Central memory CD8-positive, alpha-beta T cell (primary cell): Measurements from ENCODE around the gene NUB1.
A peak's percentile ranks its signal among the peaks of the same experiment; 100 is the strongest.

Source experiments
- ATAC-seq: fragments of 150-1000 bp; cut with Tn5 transposase; replicated peaks from 2 replicates; pipeline ENCODE4 v1.10.0; 2022; ENCODE audit warnings: mild to moderate bottlenecking, moderate FRiP score, moderate number of reproducible peaks; ENCODE audit not compliant: poor library complexity, severe bottlenecking; ENCODE audit errors: extremely low read depth
- DNase-seq, 2 donors: peaks; one replicate each; pipeline ENCODE4 v3.0.0; 2021; ENCODE audit warnings: low spot score in 2 of 2
- H3K27ac Mint-ChIP-seq: one replicate; pipeline ENCODE4 v1.8.0; 2022; ENCODE audit warnings: low read depth, mild to moderate bottlenecking, moderate library complexity, mixed read lengths
- H3K27me3 Mint-ChIP-seq: one replicate; pipeline ENCODE4 v1.8.0; 2022; ENCODE audit warnings: mixed read lengths
- H3K36me3 Mint-ChIP-seq: one replicate; pipeline ENCODE4 v1.8.0; 2022; ENCODE audit warnings: mild to moderate bottlenecking, moderate library complexity, mixed read lengths; ENCODE audit not compliant: insufficient read depth
- H3K4me1 Mint-ChIP-seq: one replicate; pipeline ENCODE4 v1.8.0; 2022; ENCODE audit warnings: mixed read lengths
- H3K4me3 Mint-ChIP-seq: one replicate; pipeline ENCODE4 v1.8.0; 2022; ENCODE audit warnings: mild to moderate bottlenecking, moderate library complexity, mixed read lengths
- H3K9me3 Mint-ChIP-seq: one replicate; pipeline ENCODE4 v1.8.0; 2022; ENCODE audit warnings: mixed read lengths

NUB1 gene

DNA sequence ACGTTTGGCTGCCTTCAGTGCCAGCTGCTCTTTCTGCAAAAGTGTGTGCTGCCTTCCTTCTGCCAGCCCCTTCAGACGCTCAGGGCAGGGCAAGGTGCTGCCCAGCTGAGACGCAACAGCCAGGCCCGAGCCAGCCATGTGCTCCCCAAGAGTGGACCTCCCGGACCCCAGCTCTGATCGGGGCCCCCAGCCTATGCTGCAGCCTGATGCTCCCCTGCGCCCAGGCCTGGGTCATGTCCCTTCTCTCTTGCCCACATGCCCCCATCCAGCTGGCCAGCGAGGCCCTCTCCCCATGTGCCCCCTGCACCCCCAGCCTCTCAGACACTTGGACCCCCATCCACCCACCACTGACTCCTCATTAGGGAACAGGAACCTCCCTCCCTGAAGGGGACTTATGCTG lies 50.4 kb downstream of the NUB1 start:
- no peaks in the 10 kb centered on the region for H3K36me3 Mint-ChIP-seq
- ATAC-seq (no peak), DNase-seq (no peak)
- no peak overlapping the region for H3K27ac Mint-ChIP-seq
- H3K4me1 Mint-ChIP-seq = no peaks in the 10 kb centered on the region
- H3K4me3 Mint-ChIP-seq = no peak overlapping the region
- no peaks in the 10 kb centered on the region for H3K9me3 Mint-ChIP-seq
- peaks cover 10% of the 10 kb centered on the region for H3K27me3 Mint-ChIP-seq

DNA sequence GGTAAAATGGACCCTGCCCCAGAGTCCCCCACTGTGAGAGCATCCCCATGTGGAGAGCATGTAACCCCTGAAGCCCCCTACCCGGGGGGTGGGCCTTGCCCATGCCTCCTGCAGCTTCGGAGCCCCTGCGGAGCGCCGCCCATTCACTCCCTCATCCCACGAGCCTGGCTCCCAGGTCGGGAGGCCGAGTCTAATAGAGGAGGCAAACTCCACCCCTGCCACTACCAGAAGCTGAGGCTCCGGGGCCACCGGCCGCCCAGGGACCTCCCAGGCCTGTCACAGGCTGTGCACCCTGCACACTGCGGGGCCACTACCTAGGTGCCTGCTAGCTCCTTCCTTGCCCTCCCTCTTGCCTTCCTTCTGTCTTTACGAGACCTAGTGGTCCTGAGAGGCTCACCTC lies 50.8 kb downstream of the NUB1 start:
- Mint-ChIP-seq H3K27ac (no peak overlapping the region), H3K9me3 (no peaks in the 10 kb centered on the region), H3K36me3 (no peaks in the 10 kb centered on the region), H3K4me1 (no peaks in the 10 kb centered on the region), H3K4me3 (no peak overlapping the region), H3K27me3 (peaks cover 10% of the 10 kb centered on the region)
- ATAC-seq (no peak), DNase-seq (no peak)

DNA sequence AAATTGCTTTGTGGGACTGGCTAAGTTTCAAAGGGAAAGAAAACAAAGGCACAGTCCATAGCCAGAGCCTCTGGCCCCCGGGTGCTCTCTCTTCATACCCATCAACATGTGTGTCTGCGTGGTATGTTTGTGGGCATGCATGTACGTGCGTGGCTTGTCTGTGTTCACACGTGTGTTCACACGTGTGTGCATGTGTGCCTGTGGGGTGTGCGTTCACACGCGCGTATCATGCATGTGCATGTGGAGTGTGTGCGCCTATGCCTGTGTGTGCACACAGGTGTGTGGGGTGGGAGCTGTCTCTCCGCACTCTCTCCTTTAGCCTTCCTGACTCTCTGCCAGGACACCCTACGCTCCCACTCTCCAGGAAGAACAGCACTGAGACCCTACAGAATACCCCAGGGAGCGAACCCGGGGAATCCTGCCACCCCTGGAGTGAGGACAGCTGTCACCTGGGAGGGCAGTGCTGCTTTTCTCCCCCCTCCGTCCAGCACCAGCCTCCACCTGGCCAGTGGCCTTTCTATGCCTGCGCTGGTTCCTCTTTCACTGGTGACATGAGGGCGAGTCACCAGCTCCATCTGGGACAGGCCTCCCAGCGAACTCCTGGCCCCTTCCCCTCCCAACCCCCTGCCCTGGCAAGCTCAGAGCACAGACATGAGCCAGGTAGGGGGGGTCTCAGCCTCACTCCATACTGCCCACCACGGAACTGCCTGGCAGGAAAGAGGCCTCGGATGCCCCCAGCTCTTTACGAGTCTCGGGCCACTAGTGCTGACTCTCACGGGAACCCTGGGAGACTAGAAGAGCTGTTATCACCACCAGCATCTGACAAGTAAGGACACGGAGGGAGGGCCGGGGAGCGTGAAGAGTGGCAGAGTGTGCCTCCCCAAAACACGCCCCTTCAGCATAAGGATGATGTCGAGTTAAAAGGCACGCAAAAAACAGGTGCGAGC lies 51.7 kb downstream of the NUB1 start:
- ATAC-seq (no peak), DNase-seq (no peak)
- no peak overlapping the region for H3K27ac Mint-ChIP-seq
- H3K36me3 Mint-ChIP-seq = peaks cover 2% of the 10 kb centered on the region
- H3K9me3 Mint-ChIP-seq = no peaks in the 10 kb centered on the region
- H3K4me3 Mint-ChIP-seq = no peak overlapping the region
- H3K4me1 Mint-ChIP-seq = peaks cover 6% of the 10 kb centered on the region
- peaks cover 10% of the 10 kb centered on the region for H3K27me3 Mint-ChIP-seq

DNA sequence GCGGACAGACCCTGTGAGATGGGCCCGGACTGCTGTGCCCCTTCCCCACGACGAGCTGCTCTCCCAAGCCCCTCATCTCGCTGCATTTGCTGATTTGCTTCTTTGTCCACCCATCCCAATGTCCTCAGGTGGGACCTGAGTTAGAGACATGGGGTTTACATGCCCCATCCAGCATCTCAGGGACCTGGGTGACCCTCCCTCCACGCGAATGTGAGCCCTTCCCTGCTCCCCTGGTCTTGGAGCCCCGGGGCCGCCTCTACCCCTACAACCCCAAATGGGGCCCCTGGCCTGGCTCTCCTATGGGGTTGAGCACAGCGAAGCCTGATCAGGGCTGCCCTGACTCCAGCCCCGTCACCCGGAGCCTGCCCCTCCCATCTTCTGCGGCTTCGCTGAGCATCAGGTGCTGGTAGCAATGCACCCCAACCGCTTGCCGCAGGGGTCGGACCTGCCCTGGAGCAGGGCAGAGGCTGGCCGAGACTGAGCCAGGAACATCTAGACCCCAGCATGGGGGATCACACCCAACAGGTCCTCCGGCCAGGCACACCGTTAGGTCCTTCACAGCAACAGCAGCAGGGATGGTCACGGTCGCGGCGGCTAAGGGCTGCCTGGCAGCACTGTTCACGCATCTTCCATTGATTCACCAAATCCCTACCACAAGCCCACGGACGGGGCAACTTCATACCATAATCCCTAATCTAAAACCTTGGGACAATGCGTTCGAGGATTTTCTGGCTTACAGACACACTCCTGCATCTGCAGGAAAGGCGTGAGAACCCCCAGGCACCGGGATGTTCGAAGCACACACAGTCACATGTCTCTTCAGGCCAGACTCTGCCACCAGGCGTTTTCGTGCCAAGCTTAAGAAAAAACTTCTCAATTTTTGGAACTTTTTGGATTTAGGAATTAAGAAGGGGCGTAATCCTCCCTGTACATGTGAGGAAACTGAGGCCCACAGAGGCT lies 52.7 kb downstream of the NUB1 start:
- Mint-ChIP-seq H3K4me3 (no peak overlapping the region), H3K9me3 (no peaks in the 10 kb centered on the region), H3K4me1 (peaks cover 6% of the 10 kb centered on the region), H3K36me3 (peaks cover 2% of the 10 kb centered on the region), H3K27ac (no peak overlapping the region), H3K27me3 (peaks cover 10% of the 10 kb centered on the region)
- ATAC-seq = no peak
- no peak for DNase-seq

DNA sequence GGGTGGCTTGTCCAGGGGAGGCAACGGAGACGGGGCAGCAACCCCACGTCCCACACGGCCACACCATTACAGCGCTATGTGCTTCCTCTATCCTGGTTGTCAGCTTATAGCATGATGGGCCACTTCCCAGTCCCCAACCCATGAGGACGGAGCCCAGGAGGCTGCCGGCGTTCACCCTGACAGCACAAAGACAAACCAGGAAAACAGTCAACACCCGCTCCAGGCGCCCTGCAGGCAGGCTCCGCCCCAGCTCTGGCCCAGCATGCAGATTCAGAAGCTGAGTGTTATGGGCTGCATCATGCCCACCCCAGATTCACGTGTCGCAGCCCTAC lies 53.4 kb downstream of the NUB1 start:
- ATAC-seq (no peak), DNase-seq (no peak)
- H3K36me3 Mint-ChIP-seq = peaks cover 2% of the 10 kb centered on the region
- H3K27me3 Mint-ChIP-seq = peaks cover 4% of the 10 kb centered on the region
- H3K4me3 Mint-ChIP-seq = no peak overlapping the region
- no peak overlapping the region for H3K27ac Mint-ChIP-seq
- peaks cover 6% of the 10 kb centered on the region for H3K4me1 Mint-ChIP-seq
- H3K9me3 Mint-ChIP-seq = no peaks in the 10 kb centered on the region

DNA sequence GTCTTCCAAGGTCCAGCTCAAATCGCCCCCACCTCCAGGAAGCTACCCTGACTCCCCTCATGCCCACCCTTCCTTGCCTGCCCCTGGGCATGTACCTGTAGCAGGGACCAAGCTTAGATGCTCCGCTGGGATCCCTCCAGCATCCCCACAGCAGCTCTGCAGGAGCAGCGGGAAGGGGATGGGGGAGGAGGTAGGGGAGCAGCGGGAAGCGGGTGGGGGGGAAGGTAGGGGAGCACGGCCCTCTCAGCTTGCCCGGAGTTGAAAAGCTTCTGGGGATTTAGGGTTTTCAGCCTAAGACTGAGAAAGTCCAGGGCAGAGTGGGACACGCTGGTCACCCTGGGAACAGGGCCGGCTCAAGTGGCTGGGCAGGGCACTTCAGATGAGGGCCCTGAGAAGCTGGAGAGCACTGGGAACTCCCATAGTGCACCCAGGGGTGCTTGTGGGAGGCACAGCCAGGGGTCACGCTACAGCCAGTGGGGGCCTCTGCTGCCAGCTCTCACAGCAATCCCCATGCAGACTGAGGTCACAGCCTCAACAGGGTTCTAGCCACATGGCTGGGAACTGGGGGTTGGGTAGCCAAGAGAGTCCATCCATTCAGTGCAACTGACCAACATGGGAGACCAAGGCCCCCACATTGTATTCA lies 54.8 kb downstream of the NUB1 start:
- no peaks in the 10 kb centered on the region for H3K9me3 Mint-ChIP-seq
- DNase-seq (no peak), ATAC-seq (no peak)
- H3K4me1 Mint-ChIP-seq = peaks cover 6% of the 10 kb centered on the region
- no peak overlapping the region for H3K4me3 Mint-ChIP-seq
- H3K27me3 Mint-ChIP-seq = no peaks in the 10 kb centered on the region
- no peak overlapping the region for H3K27ac Mint-ChIP-seq
- peaks cover 2% of the 10 kb centered on the region for H3K36me3 Mint-ChIP-seq

DNA sequence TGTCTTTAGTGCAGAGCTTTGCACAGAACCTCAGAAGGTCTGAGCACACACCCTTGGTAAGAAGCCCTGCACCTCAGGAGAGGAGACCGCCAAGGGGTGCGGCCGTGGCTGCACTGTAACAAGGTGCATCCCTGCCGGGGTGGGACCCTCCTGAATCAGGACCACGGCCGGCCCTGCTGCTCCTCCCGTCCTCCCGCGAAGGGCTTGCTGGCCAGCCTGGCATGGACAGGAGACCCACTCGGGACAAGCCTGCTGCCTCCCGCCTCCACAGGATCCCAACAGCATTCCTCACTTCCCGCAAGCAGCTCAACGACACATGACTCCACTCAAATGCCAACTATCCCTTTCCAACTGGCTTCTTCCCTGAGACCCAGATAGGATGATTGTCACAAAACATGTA lies 55.4 kb downstream of the NUB1 start:
- H3K36me3 Mint-ChIP-seq = peaks cover 2% of the 10 kb centered on the region
- H3K27me3 Mint-ChIP-seq = no peaks in the 10 kb centered on the region
- no peak for DNase-seq
- no peak for ATAC-seq
- no peak overlapping the region for H3K4me3 Mint-ChIP-seq
- no peaks in the 10 kb centered on the region for H3K9me3 Mint-ChIP-seq
- H3K27ac Mint-ChIP-seq = no peak overlapping the region
- H3K4me1 Mint-ChIP-seq = peaks cover 6% of the 10 kb centered on the region

DNA sequence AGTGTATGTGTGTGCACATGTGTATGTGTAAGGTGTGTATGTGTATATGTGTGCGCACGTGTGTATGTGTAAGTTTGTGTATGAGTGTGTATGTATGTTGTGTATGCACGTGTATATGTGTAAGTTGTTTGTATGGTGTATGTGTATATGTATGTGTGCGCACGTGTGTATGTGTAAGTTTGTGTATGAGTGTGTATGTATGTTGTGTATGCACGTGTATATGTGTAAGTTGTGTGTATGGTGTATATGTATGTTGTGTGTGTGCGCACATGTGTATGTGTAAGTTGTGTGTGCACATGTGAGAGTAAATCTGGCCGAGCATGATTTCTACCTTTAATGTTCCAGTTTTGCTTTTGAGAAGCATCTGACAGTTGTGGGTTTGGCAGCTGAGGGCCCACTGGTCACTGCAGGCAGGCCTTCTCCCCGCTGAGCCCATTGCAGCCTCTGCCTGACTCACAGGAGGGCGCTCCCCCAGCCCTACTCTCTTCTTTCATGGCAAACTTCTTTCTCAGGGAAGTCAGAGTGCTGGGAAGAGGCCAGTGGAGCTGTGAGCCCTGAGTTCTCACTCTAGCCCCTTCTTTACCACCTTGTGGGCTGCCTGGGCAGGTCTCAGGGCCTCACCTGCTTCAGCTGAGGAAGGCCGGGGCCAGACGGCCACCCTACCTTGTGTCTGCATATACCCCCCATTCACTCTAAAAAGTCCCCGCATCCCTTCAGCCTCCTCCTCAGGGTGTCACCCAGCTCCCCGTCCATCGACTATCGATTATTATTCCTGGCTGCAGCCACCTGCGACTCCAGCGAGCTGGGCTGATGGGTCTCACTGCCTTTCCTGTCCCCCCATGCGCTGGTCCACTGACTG lies 57.1 kb downstream of the NUB1 start:
- H3K27ac Mint-ChIP-seq = no peak overlapping the region
- H3K36me3 Mint-ChIP-seq = peaks cover 2% of the 10 kb centered on the region

DNA sequence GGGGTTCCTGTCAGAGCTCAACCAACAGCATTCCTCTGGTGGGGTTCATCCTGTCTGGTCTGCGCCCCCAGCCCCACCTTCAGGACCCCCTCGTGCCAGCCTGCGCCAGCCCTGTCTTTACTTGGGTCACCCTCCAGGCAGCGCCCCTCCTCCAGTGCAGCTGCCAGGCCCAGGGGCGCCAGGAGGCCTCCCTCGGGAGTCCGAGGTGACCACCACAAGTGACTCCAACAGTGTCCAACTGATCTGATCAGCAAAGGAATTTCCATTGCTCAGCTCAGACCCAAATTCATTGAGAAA lies 57.6 kb downstream of the NUB1 start:
- ATAC-seq (no peak), DNase-seq (no peak)
- H3K27me3 Mint-ChIP-seq = no peaks in the 10 kb centered on the region
- H3K9me3 Mint-ChIP-seq = no peaks in the 10 kb centered on the region
- H3K27ac Mint-ChIP-seq = no peak overlapping the region
- peaks cover 6% of the 10 kb centered on the region for H3K4me1 Mint-ChIP-seq
- H3K4me3 Mint-ChIP-seq = no peak overlapping the region
- H3K36me3 Mint-ChIP-seq = peaks cover 3% of the 10 kb centered on the region

More for the DNA sequence above, 57.1 kb downstream of the NUB1 start:
- H3K4me1 Mint-ChIP-seq = peaks cover 6% of the 10 kb centered on the region
- DNase-seq (no peak), ATAC-seq (no peak)
- H3K4me3 Mint-ChIP-seq = no peak overlapping the region
- H3K27me3 Mint-ChIP-seq = no peaks in the 10 kb centered on the region
- no peaks in the 10 kb centered on the region for H3K9me3 Mint-ChIP-seq

DNA sequence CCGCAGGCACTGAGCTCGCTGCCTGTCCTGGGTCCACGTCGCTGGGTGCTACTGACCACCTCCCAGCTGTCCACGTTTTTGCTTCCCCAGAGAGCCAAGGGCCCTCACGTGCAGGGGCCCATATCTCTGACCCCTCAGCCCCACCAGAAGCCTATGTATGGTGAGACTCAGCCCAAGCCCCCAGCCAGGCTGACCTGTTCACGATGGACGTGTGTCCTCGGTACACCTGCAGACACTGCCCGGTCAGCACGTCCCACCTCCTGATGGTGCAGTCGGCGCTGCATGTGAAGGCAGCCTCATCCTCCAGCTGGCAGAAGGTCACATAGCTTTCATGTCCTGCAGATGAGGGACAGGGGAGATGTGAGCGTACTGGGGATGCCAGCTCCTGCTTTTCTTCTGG lies 58.3 kb downstream of the NUB1 start:
- Mint-ChIP-seq H3K27ac (no peak overlapping the region), H3K27me3 (no peaks in the 10 kb centered on the region), H3K9me3 (no peaks in the 10 kb centered on the region), H3K4me3 (no peak overlapping the region), H3K36me3 (peaks cover 3% of the 10 kb centered on the region), H3K4me1 (peaks cover 6% of the 10 kb centered on the region)
- ATAC-seq (no peak), DNase-seq (no peak)

DNA sequence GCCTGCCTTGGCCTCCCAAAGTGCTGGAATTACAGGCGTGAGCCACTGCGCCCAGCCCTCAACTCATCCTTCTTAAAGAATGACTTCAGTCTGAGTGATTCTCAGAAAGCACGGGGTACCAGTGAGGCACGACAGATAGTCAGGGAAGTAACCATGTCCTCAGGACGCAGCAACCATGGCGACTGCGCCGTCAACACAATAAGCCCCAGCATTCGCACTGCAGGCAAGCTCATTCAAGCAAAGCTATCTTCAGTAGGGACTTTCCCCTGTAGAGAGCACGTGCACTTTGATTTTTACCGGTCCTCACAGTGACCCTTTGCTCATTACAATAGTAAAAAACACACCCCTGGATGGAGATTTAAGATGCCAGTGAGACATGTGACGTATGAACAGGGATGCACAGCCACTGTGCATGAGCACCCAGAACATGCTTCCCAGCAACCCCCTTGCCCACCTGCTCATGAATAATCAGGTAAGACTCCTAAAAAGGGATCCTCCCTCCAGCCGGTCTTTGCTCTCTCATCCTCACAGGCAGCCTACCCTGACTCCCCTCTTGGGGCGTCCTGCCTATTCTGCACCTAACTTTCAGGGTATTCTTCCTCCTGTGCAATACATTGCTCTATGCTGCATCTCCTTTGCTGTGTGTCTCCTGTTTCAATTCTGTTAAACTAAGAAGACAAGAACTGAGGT lies 59.2 kb downstream of the NUB1 start:
- DNase-seq = no peak
- H3K27ac Mint-ChIP-seq = no peak overlapping the region
- H3K27me3 Mint-ChIP-seq = no peaks in the 10 kb centered on the region
- peaks cover 3% of the 10 kb centered on the region for H3K36me3 Mint-ChIP-seq
- ATAC-seq = peak; percentile 28
- peaks cover 6% of the 10 kb centered on the region for H3K4me1 Mint-ChIP-seq
- H3K4me3 Mint-ChIP-seq = no peak overlapping the region
- no peaks in the 10 kb centered on the region for H3K9me3 Mint-ChIP-seq
